ENCODE results near the gene GPR85.
"Not testable (repeated sequence)": the region's sequence is repeated elsewhere in the genome, so short reads cannot be mapped to it uniquely, and the experiment has no call there.

GPR85 gene, protein sequence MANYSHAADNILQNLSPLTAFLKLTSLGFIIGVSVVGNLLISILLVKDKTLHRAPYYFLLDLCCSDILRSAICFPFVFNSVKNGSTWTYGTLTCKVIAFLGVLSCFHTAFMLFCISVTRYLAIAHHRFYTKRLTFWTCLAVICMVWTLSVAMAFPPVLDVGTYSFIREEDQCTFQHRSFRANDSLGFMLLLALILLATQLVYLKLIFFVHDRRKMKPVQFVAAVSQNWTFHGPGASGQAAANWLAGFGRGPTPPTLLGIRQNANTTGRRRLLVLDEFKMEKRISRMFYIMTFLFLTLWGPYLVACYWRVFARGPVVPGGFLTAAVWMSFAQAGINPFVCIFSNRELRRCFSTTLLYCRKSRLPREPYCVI

DNA sequence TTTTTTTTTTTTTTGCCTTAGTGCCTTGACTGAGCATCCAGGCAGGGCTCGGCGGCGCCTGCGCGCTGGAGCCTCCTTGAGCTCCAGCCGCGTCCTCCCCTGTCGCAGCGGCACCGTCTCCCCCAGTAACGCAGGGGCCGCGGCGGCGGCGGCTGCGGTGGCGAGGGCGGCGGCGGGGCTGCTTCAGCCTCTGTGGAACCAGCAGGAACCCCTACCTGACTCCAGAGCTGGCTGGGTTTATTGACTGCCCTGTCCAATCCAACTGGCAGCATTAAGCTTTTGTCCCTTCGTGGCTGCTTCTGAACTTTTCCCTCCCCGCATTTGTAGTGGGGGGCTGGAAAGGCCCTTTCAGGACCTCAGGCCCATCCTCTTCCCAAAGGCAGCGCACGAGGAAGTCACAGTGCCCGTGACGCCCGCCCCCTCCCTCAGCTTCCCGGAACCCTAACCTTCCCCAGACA lies at the start of gene GPR85:
Gene GPR85, minus strand, starts transcription at position 397 of the 458 bp plus-strand sequence. CDS start 2,106 bp downstream, outside the sequence.
- in situ Hi-C loops (cut with MboI; ENCODE audit: low sequenced_read_pairs): no loop called here

- in situ Hi-C loops (cut with MboI; ENCODE audit: low sequenced_read_pairs): no loop called here
These were observed 47.4 kb upstream of the GPR85 start for GRCh38 chr7:113134025-113134424.

DNA sequence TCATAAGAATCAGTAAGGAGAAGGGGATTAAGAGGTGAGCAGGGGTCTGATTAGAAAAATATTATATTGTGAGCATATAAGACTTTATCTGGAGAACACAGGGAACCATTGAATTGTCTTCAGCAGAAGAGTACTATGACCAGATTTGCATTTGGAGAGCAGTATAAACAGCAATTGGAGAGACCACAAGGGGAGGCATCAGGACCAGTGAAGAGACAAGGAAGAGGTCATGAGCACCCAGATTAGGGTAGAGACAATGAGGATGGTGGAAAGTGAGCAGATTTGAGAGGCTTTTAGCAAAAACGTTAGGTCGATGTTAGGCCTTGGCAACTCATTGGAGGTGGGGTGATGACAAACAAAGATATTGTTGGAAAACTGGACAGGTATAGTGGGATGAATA lies 44.7 kb upstream of the GPR85 start:
- in situ Hi-C loops (cut with MboI; ENCODE audit: low sequenced_read_pairs): no loop called here

DNA sequence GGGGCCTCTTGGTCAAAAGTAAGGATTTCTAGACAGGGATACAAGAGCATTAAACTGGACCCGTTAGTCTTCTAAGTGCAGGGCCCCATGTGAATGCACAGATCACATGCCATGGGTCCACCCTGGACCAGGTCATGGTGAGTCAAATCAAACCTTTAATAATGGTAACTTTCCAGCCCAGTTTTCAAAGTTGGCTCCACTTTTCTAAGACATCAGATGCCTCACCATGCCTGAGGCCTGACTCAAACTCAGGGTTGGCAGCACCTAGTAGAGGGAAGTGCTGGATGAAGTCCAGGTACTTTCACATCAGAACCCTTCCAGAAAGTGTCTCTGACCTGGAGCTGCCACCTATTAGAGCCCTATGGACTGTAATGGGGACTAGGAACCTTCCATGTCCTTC lies 41.4 kb upstream of the GPR85 start:
- in situ Hi-C loops (cut with MboI; ENCODE audit: low sequenced_read_pairs): no loop called here

GRCh38 chr7:113125728-113126127 lies 39.1 kb upstream of the GPR85 start:
- in situ Hi-C loops (cut with MboI; ENCODE audit: low sequenced_read_pairs): no loop called here

DNA sequence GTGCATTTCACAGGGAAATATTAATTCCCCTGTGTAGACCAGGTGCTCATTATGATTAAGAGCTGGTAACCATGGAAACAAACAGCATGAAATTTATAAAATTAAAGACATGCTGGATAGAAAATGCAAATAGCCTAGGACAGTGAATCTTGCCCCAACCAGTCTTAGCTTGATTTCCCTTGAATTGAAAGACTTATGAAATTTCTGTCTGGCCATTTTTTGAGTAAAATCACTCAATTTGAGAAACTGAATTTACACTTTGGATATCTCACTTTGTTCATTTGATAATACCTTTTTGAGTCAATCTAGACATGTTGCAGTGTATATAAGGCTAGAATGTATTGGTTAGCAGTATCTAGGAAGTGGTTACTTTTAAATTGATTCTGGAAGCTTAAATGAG lies 36.1 kb upstream of the GPR85 start:
- in situ Hi-C loops (cut with MboI; ENCODE audit: low sequenced_read_pairs): no loop called here

GRCh38 chr7:113120647-113121046 lies 34.0 kb upstream of the GPR85 start:
- in situ Hi-C loops (cut with MboI; ENCODE audit: low sequenced_read_pairs): no loop called here

DNA sequence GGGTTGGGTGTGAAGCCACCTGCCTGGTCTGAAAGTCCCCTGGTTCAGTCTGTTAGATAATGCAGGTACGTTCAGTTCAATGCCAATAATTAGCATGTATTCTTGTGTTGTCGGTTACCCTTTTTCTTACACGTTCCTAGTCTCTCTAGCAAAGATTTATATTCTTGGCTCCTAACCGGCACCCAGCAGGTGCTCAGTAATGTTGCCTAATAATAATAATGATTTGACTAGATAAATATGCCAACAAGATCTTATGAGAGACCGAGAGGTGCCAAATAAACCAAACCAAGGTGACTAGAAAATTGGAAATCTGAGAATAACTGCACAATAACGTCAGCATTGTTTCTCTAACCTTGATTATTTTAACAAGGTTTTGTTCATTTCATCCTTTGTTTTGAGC lies 32.8 kb upstream of the GPR85 start:
- in situ Hi-C loops (cut with MboI; ENCODE audit: low sequenced_read_pairs): no loop called here

- in situ Hi-C loops (cut with MboI; ENCODE audit: low sequenced_read_pairs): no loop called here
These were observed 31.7 kb upstream of the GPR85 start, which contains the start of gene SMIM30 for GRCh38 chr7:113118074-113118959. TSS of gene SMIM30 (minus strand) at chr7:113118554. CDS start at chr7:113117578, 976 bp downstream.

DNA sequence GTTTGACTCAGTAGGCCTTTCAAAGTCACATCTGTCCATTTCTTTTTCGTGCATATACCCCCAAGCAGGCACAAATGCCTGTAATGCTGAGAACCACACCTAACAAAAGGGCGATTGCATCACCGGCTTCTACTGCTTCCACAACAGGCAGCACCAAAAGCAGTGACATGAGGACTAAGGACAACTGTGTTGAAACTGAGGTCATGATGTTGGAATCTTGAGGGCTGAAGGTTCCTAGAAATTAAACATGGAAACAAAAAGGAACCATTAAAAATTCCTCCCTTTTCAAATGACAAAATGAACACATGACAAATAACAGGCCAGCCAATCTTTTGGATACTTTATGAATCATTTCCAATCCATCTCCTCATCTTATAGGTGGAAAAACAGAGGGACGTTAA lies 30.7 kb upstream of the GPR85 start:
- in situ Hi-C loops (cut with MboI; ENCODE audit: low sequenced_read_pairs): not testable (repeated sequence)

DNA sequence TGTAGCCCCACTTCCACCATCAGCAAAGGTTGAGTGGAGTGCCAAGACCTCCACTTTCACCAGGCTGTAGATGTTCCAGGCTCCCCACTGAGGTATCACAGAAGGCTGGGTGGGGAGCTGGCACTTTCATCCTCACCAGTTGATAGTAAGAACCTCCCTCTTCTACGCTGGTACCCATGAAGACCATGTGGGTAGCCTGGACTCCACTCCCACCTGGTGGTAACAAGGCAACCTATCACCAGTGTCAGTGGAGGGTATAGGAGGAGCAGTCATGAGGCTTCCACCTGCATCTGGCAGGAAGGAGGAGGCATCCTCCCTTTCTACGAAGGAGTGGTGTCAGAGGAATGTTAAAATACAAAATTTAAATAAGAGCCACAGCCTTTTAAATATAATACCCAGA lies 27.3 kb upstream of the GPR85 start:
- in situ Hi-C loops (cut with MboI; ENCODE audit: low sequenced_read_pairs): no loop called here

DNA sequence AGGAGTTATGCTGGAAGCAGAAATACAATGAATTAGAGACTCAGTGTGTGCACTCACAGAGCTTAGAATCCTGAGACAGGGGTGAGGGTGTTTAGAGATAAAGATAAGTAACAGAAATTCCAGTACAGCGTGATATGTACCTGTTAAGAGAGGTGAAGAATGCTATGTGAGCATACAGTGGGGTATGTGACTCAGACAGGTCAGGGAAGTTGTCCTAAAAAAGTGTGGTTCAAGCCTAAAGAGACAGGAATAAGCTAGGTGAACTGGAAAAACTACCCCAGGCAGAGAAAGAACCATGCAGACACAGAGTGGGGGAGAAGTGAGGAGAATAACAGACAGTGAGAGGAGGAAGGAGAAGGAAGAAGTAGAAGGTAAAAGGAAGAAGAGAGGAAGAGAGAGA lies 23.1 kb upstream of the GPR85 start:
- in situ Hi-C loops (cut with MboI; ENCODE audit: low sequenced_read_pairs): no loop called here

- in situ Hi-C loops (cut with MboI; ENCODE audit: low sequenced_read_pairs): no loop called here
These were observed 13.5 kb upstream of the GPR85 start for GRCh38 chr7:113100121-113100603.

DNA sequence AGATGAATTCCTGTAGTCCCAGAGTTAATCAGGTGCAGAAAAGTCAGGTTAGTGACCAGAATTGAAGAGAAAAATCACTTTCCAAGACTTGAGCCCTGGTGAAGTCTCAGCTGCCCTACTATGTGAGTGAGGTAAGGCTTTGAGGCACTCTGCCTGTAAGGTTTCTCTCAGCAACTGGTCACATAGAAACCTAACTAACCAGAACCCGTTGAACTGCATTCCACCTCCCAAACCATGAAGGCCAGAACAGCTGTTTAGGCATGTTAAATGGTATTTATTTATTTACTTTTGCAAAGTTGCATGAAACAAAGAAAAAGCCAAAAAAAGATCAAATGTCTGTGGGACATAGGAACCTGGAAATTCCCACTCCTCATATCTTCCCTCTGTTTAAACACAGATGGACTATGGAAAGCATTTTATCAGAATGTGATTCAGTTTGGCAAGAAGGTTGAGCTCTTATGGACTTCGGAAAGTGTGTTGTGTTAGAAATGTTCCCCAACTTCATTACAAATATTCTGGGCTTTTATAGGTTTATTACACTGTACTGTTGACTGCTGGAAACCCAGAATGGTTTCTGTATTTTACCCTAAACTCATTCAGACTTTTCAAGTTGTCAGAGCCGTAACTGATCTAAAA lies 12.8 kb upstream of the GPR85 start:
- in situ Hi-C loops (cut with MboI; ENCODE audit: low sequenced_read_pairs): no loop called here

- in situ Hi-C loops (cut with MboI; ENCODE audit: low sequenced_read_pairs): no loop called here
These were observed 8.1 kb upstream of the GPR85 start for GRCh38 chr7:113094517-113095249.

DNA sequence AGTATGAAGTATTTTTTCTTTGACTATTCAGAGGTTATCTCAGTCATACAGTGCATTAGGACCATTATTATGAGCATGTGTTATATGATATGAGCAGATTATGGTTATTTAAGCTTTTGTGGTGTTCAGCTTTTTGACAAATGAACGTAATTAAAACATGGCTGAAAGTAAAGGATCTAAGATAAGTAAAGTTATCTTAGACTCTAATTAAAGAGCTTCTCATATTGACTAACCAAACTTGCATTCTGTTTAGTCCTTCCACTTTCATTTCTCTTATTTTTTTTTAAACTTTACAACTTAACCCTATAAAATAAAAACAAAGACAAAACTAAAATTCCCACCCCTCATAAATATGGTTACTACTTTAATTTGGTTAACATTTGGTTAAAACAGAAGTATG lies 6.9 kb upstream of the GPR85 start:
- in situ Hi-C loops (cut with MboI; ENCODE audit: low sequenced_read_pairs): no loop called here

GRCh38 chr7:113092762-113093161 lies 6.1 kb upstream of the GPR85 start:
- in situ Hi-C loops (cut with MboI; ENCODE audit: low sequenced_read_pairs): no loop called here

DNA sequence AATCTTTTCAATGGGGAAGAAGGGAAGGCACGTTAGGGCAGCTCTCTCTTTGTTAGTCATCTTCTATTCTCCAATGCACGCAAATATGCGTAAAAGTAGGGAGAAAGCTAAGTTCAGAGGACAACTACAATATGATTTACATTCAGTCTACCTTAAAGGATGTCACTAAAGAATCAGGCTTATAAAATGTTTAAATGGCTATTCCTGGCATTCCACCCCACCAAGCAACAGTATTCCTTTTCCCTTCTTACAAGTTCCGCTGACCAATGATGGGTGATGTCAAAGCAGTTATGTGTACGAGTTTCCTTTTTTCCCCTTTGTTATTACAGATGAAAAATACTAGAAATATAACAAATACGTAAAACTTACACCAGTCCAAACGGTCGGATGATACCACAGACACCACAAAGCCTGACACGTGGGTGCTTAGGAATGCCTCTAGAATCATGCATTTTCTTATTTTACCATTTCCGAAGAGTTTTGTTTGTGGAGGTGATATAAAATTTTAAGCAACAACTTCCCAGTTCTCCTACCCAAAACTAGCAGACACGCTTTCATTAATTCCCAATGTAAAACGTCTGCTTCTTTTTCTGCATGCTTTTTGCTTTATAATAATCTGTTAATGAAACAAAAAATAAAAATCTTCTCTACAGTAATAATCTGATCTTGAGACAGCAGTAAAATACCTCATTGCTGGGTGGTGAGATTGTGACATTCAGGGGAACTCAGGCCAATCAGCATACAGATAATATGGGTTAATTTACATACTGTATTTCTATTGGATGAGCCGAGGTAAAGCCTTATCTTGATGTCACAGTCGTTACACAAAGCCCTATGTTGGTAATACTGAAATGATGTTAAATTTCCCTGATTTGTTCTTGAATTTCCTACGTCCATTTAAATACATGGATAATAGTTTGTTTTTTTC lies 708 bp upstream of the GPR85 start:
- in situ Hi-C loops (cut with MboI; ENCODE audit: low sequenced_read_pairs): no loop called here

DNA sequence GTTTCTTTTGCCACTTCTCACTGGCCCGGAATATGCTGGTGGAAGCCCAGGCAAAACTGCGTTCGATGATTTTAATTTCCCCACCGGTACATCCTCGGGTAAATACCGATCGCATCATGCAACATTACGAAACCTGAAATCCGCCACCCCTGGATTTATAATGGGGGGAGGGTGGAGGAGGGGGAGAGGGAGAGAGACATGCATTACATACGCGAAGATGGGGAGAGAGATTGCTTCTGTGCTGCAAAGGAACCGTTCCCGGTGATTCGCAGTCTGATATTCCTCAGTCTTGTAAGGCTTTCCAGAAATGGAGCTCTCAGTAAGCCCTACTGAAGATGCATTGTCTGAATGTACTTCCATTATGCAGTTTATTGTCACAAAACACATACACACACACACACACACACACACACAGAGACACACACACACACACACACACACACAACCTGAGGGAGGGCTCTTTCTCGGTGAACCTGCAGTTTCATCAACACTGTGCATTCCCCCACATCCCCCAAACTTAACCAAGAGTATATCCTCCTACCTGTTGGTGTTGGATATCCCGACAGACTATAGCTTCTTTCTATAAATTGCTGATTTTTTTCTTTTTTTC lies 741 bp downstream of the GPR85 start:
- in situ Hi-C loops (cut with MboI; ENCODE audit: low sequenced_read_pairs): no loop called here
